ENCODE results near the gene RASAL1.

The RASAL1 gene

DNA sequence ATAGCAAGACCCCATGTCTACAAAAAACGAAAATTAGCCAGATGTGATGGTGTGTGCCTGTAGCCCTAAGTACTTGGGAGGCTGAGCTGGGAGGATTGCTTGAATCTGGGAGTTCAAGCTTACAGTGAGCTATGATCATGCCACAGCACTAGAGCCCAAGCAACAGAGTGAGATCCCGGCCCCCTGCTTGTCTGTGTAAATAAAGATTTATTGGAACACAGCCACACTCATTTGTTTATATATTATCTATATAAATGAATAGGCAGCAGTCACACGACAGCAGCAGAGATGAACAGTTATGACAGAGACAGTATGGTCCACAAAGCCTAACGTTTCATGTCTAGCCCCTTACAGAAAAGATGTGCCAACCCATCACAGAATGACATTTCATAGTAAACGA, 34.9 kb upstream of the RASAL1 start:
- no peak overlapping the region for H3K4me3 ChIP-seq (ENCODE audit: low read length)
- TF ChIP-seq, protein P1, sequence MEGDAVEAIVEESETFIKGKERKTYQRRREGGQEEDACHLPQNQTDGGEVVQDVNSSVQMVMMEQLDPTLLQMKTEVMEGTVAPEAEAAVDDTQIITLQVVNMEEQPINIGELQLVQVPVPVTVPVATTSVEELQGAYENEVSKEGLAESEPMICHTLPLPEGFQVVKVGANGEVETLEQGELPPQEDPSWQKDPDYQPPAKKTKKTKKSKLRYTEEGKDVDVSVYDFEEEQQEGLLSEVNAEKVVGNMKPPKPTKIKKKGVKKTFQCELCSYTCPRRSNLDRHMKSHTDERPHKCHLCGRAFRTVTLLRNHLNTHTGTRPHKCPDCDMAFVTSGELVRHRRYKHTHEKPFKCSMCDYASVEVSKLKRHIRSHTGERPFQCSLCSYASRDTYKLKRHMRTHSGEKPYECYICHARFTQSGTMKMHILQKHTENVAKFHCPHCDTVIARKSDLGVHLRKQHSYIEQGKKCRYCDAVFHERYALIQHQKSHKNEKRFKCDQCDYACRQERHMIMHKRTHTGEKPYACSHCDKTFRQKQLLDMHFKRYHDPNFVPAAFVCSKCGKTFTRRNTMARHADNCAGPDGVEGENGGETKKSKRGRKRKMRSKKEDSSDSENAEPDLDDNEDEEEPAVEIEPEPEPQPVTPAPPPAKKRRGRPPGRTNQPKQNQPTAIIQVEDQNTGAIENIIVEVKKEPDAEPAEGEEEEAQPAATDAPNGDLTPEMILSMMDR (conservative IDR thresholded peaks at IDR 0.05; ENCODE audit: low read depth, low read length): no peak
- no peak for DNase-seq (ENCODE audit: low read depth)

DNA sequence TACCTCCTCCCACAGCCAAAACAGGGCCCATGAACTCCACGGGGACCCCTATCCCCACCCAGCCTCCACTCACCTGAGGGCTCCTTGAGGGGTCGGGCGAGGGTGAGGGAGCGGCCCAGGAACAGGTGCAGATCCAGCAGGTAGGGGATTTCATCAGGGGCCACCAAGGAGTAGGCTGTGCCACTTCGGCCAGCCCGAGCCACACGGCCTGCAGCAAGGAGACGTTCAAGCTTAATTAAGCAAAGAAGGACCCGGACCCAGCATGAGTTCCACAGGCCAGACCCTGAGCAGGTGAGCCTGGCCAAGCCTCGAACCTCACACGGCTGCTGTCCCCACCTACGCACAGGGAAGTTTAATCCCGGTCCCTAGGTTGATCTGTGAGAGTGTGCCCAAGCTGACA, 34.1 kb upstream of the RASAL1 start:
- DNase-seq (ENCODE audit: low read depth): no peak
- no peak overlapping the region for H3K4me3 ChIP-seq (ENCODE audit: low read length)
- TF ChIP-seq, protein P1 (conservative IDR thresholded peaks at IDR 0.05; ENCODE audit: low read depth, low read length): no peak

DNA sequence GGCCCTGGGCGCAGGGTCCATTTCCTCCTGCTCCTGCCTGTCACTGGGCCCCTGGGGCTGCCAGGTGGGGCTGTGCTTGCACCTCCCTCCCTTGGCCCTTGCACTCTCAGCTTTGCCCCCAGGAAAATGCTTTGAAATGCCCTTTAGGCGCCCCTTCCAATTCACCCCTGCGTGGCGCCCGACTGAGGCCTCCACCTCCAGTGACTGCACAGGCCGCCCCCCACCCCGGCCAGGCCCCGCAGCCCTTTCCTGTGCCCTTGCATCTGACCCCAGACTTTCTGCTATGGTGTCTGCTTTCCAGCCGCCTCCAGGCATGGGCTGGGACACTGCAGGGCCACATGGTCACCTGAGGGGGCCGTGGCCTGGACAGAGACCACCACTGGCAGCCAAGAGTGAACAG, 32.3 kb upstream of the RASAL1 start:
- DNase-seq (ENCODE audit: low read depth): no peak
- TF ChIP-seq, protein P1 (conservative IDR thresholded peaks at IDR 0.05; ENCODE audit: low read depth, low read length): no peak

DNA sequence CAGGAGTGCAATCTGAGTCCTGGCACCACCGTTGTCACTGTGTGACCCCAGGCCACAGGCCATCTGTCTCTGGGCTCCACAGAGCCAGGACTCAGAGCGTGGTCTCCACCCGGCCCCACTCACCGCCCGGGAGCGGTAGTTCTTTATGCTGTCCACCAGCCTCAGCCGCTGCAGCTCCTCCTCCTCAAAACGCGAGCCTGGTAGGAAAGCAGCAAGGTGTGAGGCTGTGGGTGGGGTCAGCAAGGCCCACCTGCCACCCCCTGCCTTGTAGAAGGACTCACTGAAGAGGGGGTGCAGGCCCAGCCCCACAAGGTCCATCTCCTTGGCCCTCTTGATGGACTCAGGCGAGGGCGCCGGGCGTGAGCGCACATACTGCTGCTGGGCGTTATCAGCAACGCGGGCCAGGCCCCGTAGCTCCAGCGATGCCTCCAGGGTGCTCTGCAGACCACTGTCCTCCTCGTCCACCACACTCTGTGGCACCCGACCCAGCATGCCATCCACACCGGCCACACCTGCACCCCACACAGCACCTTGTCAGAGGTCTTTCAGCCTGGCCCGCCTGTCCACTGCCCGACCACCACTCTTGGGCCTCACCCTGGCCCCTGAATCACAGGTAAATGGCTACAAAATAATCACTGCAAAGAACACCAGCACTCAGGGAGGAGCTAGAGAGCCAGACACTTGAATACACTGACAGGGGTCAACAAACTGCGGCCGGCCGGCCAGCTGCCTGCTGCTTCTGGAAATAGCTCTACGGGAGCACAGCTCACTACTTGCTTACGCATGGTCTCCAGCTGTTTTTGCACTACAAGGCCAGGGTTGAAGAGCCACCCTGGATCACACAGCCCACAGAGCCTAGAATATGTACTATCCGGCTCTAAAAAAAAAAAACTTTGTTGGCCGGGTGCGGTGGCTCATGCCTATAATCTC, 30.2 kb upstream of the RASAL1 start:
- TF ChIP-seq, protein P1 (conservative IDR thresholded peaks at IDR 0.05; ENCODE audit: low read depth, low read length): no peak
- no peak for DNase-seq (ENCODE audit: low read depth)
- no peak overlapping the region for H3K4me3 ChIP-seq (ENCODE audit: low read length)

More for the DNA sequence above, 32.3 kb upstream of the RASAL1 start:
- no peak overlapping the region for H3K4me3 ChIP-seq (ENCODE audit: low read length)

DNA sequence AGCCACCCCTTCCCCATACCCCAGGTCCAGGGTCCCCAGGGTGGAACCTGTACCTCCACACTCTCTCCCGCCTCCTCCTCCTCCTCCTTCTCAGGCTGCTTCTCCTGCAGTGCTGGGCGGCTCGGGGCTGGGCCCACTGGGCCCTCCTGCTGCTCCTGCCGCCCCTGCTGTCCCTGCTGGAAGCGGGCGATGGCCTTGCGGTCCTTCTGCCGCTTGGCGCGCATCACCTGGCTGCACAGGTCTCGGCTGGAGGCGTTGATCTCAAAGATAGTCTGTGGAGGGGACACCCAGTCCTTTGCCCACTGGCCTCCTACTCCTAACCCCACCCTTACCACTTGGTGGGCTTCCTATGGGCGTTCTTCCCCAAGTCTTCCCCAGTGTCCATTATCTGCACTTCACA, 28.5 kb upstream of the RASAL1 start:
- no peak for DNase-seq (ENCODE audit: low read depth)
- no peak overlapping the region for H3K4me3 ChIP-seq (ENCODE audit: low read length)
- TF ChIP-seq, protein P1 (conservative IDR thresholded peaks at IDR 0.05; ENCODE audit: low read depth, low read length): no peak

DNA sequence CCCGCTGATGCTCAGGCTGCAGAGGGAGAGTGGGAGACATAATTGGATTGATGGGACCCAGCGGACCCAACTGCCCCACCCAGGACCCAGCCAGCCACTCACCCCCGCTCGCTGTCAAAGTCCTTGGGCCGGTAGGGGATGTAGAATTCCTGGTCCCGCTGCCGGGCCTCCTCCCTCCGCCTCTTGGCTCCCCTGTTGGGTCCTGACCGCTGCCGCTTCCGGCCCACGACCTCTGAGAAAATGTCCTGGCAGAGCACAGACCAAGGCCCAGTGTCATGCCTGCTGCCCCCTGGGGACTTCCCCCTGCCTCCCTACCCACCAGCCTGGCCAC, 27.4 kb upstream of the RASAL1 start:
- no peak for DNase-seq (ENCODE audit: low read depth)
- no peak overlapping the region for H3K4me3 ChIP-seq (ENCODE audit: low read length)
- TF ChIP-seq, protein P1 (conservative IDR thresholded peaks at IDR 0.05; ENCODE audit: low read depth, low read length): no peak
